HEK293 (cell line): ENCODE results near the gene FAR1.

Experiments used
- CTCF ChIA-PET: fragments of 350-600 bp; formaldehyde crosslinking; extraction: SDS; loops from one replicate; lab custom pipeline; 2021; ENCODE audit warnings: antibody characterized with exemption; lab: Yijun Ruan, JAX
- POLR2A ChIA-PET: fragments of 300-600 bp; formaldehyde crosslinking; extraction: SDS; loops from one replicate; lab custom pipeline; 2020; ENCODE audit warnings: antibody characterized with exemption, inconsistent platforms; lab: Yijun Ruan, JAX
- H3K27ac ChIP-seq: fragments of 200-500 bp; sonication (Bioruptor generic); 2 replicates; pipeline ENCODE4 v1.5.1; 2014; ENCODE audit warnings: low read depth, low read length, control low read depth, inconsistent platforms; ENCODE audit errors: extremely low read depth
- H3K36me3 ChIP-seq, 2 experiments: fragments of 200-500 bp in 1 of 2; sonication (Bioruptor generic) in 1 of 2; 1 replicate in 1 of 2; 2 replicates in 1 of 2; pipeline ENCODE4 v1.5.1; 2014 to 2017; ENCODE audit warnings: inconsistent platforms in 2 of 2, low read length in 2 of 2; ENCODE audit not compliant: control insufficient read depth in 2 of 2, insufficient read depth in 1 of 2
- H3K4me1 ChIP-seq: fragments of 200-500 bp; sonication (Bioruptor generic); 2 replicates; pipeline ENCODE4 v1.5.1; 2014; ENCODE audit warnings: mild to moderate bottlenecking, low read length, inconsistent platforms; ENCODE audit not compliant: control insufficient read depth, insufficient read depth
- H3K4me3 ChIP-seq: 2 replicates; pipeline ENCODE4 v1.5.1; 2011; ENCODE audit warnings: low read depth, mild to moderate bottlenecking, control low read depth, low read length, moderate library complexity
- H3K9me3 ChIP-seq: fragments of 200-500 bp; sonication (Bioruptor generic); 2 replicates; pipeline ENCODE4 v1.5.1; 2014; ENCODE audit warnings: low read depth, low read length, inconsistent platforms; ENCODE audit not compliant: control insufficient read depth, insufficient read depth
- BCL11A ChIP-seq: fragments of 450-650 bp; formaldehyde crosslinking; IDR thresholded peaks from 2 replicates; pipeline ENCODE4 v1.5.1; 2016; ENCODE audit warnings: low read depth, missing biosample characterization, missing genetic modification characterization
- HOXA7 ChIP-seq: sonication (generic); formaldehyde crosslinking; IDR thresholded peaks from 2 replicates; pipeline ENCODE4 v1.8.1; 2022; ENCODE audit warnings: missing genetic modification reagents, borderline replicate concordance
- IKZF3 ChIP-seq: fragments of 450-650 bp; IDR thresholded peaks from 2 replicates; pipeline ENCODE4 v1.5.0; 2018; ENCODE audit warnings: missing biosample characterization, mild to moderate bottlenecking, missing genetic modification characterization, moderate library complexity
- OSR2 ChIP-seq: fragments of 450-650 bp; formaldehyde crosslinking; IDR thresholded peaks from 2 replicates; pipeline ENCODE4 v1.5.1; 2016; ENCODE audit warnings: missing biosample characterization, missing genetic modification characterization
- SCRT2 ChIP-seq: fragments of 450-650 bp; formaldehyde crosslinking; IDR thresholded peaks from 2 replicates; pipeline ENCODE4 v1.5.1; 2016; ENCODE audit warnings: missing biosample characterization, missing genetic modification characterization
- ZNF138 ChIP-seq: fragments of 450-650 bp; formaldehyde crosslinking; IDR thresholded peaks from 2 replicates; pipeline ENCODE4 v1.5.1; 2016; ENCODE audit warnings: missing biosample characterization, missing genetic modification characterization, borderline replicate concordance
- ZNF140 ChIP-seq: fragments of 450-650 bp; formaldehyde crosslinking; IDR thresholded peaks from 2 replicates; pipeline ENCODE4 v1.5.1; 2016; ENCODE audit warnings: missing biosample characterization, missing genetic modification characterization
- ZNF155 ChIP-seq: fragments of 450-650 bp; formaldehyde crosslinking; IDR thresholded peaks from 2 replicates; pipeline ENCODE4 v1.5.1; 2016; ENCODE audit warnings: missing biosample characterization, missing genetic modification characterization
- ZNF157 ChIP-seq: fragments of 450-650 bp; formaldehyde crosslinking; IDR thresholded peaks from 2 replicates; pipeline ENCODE4 v1.5.1; 2016; ENCODE audit warnings: missing biosample characterization, missing genetic modification characterization
- ZNF169 ChIP-seq: fragments of 450-650 bp; formaldehyde crosslinking; IDR thresholded peaks from 2 replicates; pipeline ENCODE4 v1.5.1; 2016; ENCODE audit warnings: missing biosample characterization, missing genetic modification characterization
- ZNF19 ChIP-seq: fragments of 450-650 bp; formaldehyde crosslinking; IDR thresholded peaks from 2 replicates; pipeline ENCODE4; 2016; ENCODE audit warnings: missing biosample characterization, missing genetic modification characterization, low read depth
- ZNF2 ChIP-seq: fragments of 450-650 bp; formaldehyde crosslinking; IDR thresholded peaks from 2 replicates; pipeline ENCODE4 v1.5.1; 2016; ENCODE audit warnings: missing biosample characterization, missing genetic modification characterization
- ZNF354C ChIP-seq: fragments of 450-650 bp; formaldehyde crosslinking; IDR thresholded peaks from 2 replicates; pipeline ENCODE4 v1.5.1; 2016; ENCODE audit warnings: missing biosample characterization, missing genetic modification characterization, low read depth, borderline replicate concordance
- ZNF394 ChIP-seq: fragments of 450-650 bp; formaldehyde crosslinking; IDR thresholded peaks from 2 replicates; pipeline ENCODE4 v1.5.1; 2016; ENCODE audit warnings: missing biosample characterization, missing genetic modification characterization, mild to moderate bottlenecking, moderate library complexity, borderline replicate concordance
- ZNF610 ChIP-seq: fragments of 450-650 bp; formaldehyde crosslinking; IDR thresholded peaks from 2 replicates; pipeline ENCODE4 v1.5.1; 2016; ENCODE audit warnings: missing biosample characterization, missing genetic modification characterization, borderline replicate concordance
- ZNF623 ChIP-seq: fragments of 450-650 bp; formaldehyde crosslinking; IDR thresholded peaks from 2 replicates; pipeline ENCODE4 v1.5.1; 2016; ENCODE audit warnings: missing biosample characterization, missing genetic modification characterization
- ZNF654 ChIP-seq: fragments of 450-650 bp; formaldehyde crosslinking; IDR thresholded peaks from 2 replicates; pipeline ENCODE4 v1.5.1; 2016; ENCODE audit warnings: low read depth, missing biosample characterization, missing genetic modification characterization
- ZNF658 ChIP-seq: fragments of 450-650 bp; formaldehyde crosslinking; IDR thresholded peaks from 2 replicates; pipeline ENCODE4; 2016; ENCODE audit warnings: missing biosample characterization, missing genetic modification characterization
- ZNF660 ChIP-seq: fragments of 450-650 bp; IDR thresholded peaks from 2 replicates; pipeline ENCODE4 v1.5.1; 2018; ENCODE audit warnings: missing biosample characterization, mild to moderate bottlenecking, missing genetic modification characterization
- ZNF776 ChIP-seq: fragments of 450-650 bp; formaldehyde crosslinking; IDR thresholded peaks from 2 replicates; pipeline ENCODE4 v1.5.0; 2017; ENCODE audit warnings: missing biosample characterization, missing genetic modification characterization, borderline replicate concordance
- ZNF837 ChIP-seq: fragments of 450-650 bp; formaldehyde crosslinking; IDR thresholded peaks from 2 replicates; pipeline ENCODE4 v1.5.1; 2016; ENCODE audit warnings: missing biosample characterization, missing genetic modification characterization
- TF ChIP-seq, protein P1 (sequence below): fragments of 450-650 bp; formaldehyde crosslinking; IDR thresholded peaks from 2 replicates; pipeline ENCODE4 v1.5.1; 2016; ENCODE audit warnings: missing biosample characterization, missing genetic modification characterization
- TF ChIP-seq, protein P2 (sequence below): fragments of 450-650 bp; formaldehyde crosslinking; IDR thresholded peaks from 2 replicates; pipeline ENCODE4 v1.5.1; 2017; ENCODE audit warnings: missing biosample characterization, missing genetic modification characterization
- TF ChIP-seq, protein P3 (sequence below): fragments of 450-650 bp; formaldehyde crosslinking; IDR thresholded peaks from 2 replicates; pipeline ENCODE4 v1.5.1; 2017; ENCODE audit warnings: missing biosample characterization, mild to moderate bottlenecking, missing genetic modification characterization, moderate library complexity
- TF ChIP-seq, protein P4 (sequence below): fragments of 450-650 bp; formaldehyde crosslinking; IDR thresholded peaks from 2 replicates; pipeline ENCODE4 v1.5.1; 2016; ENCODE audit warnings: missing biosample characterization, missing genetic modification characterization
- TF ChIP-seq, protein P5 (sequence below): fragments of 450-650 bp; formaldehyde crosslinking; IDR thresholded peaks from 2 replicates; pipeline ENCODE4 v1.5.1; 2016; ENCODE audit warnings: missing biosample characterization, missing genetic modification characterization
- TF ChIP-seq, protein P6 (sequence below): fragments of 450-650 bp; formaldehyde crosslinking; IDR thresholded peaks from 2 replicates; pipeline ENCODE4 v1.5.1; 2017; ENCODE audit warnings: missing biosample characterization, missing genetic modification characterization

Gene FAR1

DNA sequence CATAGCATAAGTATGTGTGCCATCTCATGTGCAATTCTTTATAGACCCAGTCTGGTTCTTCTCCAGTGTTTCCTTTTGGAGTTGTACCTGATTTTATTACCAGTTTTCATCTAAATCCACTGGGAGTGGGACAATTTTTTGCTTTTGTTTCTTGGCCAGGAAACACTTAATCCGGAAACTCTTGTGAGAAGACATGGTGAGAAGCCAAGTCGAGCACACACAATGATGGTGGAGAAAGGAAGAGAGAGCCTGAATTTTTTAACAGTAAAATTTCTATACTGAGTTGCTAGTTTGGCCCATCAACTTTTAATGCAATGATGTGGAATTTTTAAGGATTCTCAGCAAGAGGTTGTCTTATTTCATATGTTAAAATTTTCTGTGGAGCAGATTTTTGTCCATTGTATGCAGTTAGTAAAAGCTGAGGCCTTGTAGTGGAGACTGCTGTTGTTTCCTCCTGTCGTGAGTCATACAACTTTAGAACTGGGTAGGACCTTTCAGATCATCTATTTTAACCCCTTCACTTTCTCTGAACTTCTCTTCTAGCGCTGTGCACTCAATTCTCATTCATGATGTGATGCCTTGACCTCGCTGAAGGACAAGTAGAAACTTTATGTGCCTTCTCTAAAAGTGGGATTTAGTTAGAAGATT, 17.1 kb downstream of the FAR1 start:
- Histone ChIP-seq H3K4me3 (no peak overlapping the region), H3K27ac (no peak overlapping the region)
- TF ChIP-seq ZNF157 (tag by site-specific recombination) (no peak), HOXA7 (no peak), ZNF394 (tag by site-specific recombination) (no peak), ZNF140 (tag by site-specific recombination) (no peak), ZNF138 (tag by site-specific recombination) (no peak), ZNF837 (tag by site-specific recombination) (no peak), BCL11A (tag by site-specific recombination) (no peak), ZNF354C (tag by site-specific recombination) (no peak), OSR2 (tag by site-specific recombination) (no peak), ZNF155 (tag by site-specific recombination) (no peak), ZNF658 (tag by site-specific recombination) (no peak), ZNF19 (tag by site-specific recombination) (no peak), ZNF623 (tag by site-specific recombination) (no peak), SCRT2 (tag by site-specific recombination) (no peak)
- TF ChIP-seq, protein P1, sequence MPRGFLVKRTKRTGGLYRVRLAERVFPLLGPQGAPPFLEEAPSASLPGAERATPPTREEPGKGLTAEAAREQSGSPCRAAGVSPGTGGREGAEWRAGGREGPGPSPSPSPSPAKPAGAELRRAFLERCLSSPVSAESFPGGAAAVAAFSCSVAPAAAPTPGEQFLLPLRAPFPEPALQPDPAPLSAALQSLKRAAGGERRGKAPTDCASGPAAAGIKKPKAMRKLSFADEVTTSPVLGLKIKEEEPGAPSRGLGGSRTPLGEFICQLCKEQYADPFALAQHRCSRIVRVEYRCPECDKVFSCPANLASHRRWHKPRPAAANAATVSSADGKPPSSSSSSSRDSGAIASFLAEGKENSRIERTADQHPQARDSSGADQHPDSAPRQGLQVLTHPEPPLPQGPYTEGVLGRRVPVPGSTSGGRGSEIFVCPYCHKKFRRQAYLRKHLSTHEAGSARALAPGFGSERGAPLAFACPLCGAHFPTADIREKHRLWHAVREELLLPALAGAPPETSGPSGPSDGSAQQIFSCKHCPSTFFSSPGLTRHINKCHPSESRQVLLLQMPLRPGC: no peak
- TF ChIP-seq, protein P2, sequence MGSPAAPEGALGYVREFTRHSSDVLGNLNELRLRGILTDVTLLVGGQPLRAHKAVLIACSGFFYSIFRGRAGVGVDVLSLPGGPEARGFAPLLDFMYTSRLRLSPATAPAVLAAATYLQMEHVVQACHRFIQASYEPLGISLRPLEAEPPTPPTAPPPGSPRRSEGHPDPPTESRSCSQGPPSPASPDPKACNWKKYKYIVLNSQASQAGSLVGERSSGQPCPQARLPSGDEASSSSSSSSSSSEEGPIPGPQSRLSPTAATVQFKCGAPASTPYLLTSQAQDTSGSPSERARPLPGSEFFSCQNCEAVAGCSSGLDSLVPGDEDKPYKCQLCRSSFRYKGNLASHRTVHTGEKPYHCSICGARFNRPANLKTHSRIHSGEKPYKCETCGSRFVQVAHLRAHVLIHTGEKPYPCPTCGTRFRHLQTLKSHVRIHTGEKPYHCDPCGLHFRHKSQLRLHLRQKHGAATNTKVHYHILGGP (tag by site-specific recombination): no peak
- TF ChIP-seq, protein P3, sequence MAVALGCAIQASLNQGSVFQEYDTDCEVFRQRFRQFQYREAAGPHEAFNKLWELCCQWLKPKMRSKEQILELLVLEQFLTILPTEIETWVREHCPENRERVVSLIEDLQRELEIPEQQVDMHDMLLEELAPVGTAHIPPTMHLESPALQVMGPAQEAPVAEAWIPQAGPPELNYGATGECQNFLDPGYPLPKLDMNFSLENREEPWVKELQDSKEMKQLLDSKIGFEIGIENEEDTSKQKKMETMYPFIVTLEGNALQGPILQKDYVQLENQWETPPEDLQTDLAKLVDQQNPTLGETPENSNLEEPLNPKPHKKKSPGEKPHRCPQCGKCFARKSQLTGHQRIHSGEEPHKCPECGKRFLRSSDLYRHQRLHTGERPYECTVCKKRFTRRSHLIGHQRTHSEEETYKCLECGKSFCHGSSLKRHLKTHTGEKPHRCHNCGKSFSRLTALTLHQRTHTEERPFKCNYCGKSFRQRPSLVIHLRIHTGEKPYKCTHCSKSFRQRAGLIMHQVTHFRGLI (tag by site-specific recombination): no peak
- TF ChIP-seq, protein P4, sequence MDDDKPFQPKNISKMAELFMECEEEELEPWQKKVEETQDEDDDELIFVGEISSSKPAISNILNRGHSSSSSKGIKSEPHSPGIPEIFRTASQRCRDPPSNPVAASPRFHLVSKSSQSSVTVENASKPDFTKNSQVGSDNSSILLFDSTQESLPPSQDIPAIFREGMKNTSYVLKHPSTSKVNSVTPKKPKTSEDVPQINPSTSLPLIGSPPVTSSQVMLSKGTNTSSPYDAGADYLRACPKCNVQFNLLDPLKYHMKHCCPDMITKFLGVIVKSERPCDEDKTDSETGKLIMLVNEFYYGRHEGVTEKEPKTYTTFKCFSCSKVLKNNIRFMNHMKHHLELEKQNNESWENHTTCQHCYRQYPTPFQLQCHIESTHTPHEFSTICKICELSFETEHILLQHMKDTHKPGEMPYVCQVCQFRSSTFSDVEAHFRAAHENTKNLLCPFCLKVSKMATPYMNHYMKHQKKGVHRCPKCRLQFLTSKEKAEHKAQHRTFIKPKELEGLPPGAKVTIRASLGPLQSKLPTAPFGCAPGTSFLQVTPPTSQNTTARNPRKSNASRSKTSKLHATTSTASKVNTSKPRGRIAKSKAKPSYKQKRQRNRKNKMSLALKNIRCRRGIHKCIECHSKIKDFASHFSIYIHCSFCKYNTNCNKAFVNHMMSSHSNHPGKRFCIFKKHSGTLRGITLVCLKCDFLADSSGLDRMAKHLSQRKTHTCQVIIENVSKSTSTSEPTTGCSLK (tag by site-specific recombination): no peak
- TF ChIP-seq, all 188 proteins: peak for 0
- Histone ChIP-seq H3K36me3 (peaks cover 0 to 5% of the 10 kb centered on the region in 2 experiments; a peak in 1 of 3 replicates), H3K9me3 (no peaks in the 10 kb centered on the region), H3K4me1 (no peaks in the 10 kb centered on the region)
- CTCF ChIA-PET: no interaction called here
- POLR2A ChIA-PET: no interaction called here

DNA sequence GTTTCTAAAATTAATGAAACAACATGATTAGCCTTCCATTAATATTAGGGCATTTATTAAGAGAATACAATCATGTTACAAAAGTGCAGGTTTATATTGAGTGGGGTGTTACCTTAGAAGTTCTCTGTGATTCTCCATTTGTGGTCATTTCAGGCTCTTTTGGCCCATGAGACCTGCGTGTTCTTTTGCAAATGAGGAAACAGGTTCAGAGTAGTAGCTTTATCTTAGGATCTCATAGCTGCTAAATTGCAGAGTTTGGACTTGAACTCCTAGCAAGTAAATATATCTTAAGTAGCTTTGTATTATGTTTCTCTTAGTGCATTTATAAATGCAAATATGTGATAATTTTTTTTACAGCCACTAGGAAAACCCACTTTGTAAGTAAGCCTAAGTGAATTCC, 18.3 kb downstream of the FAR1 start:
- H3K27ac ChIP-seq: no peak overlapping the region
- CTCF ChIA-PET: interaction anchor here (0.5 kb wide), 1 partner anchor 186 kb away, joined by 4 read pairs; no protein-coding TSS in a partner anchor
- no peaks in the 10 kb centered on the region for H3K4me1 ChIP-seq
- no peaks in the 10 kb centered on the region for H3K9me3 ChIP-seq
- no peak overlapping the region for H3K4me3 ChIP-seq
- peaks cover 0 to 5% of the 10 kb centered on the region in 2 experiments; a peak in 1 of 3 replicates for H3K36me3 ChIP-seq
- POLR2A ChIA-PET: no interaction called here
- TF ChIP-seq ZNF654 (tag by site-specific recombination) (no peak), ZNF660 (no peak), ZNF169 (no peak), ZNF776 (tag by site-specific recombination) (no peak), ZNF610 (tag by site-specific recombination) (no peak), IKZF3 (no peak), ZNF155 (tag by site-specific recombination) (no peak), ZNF2 (no peak)
- TF ChIP-seq, protein P5, sequence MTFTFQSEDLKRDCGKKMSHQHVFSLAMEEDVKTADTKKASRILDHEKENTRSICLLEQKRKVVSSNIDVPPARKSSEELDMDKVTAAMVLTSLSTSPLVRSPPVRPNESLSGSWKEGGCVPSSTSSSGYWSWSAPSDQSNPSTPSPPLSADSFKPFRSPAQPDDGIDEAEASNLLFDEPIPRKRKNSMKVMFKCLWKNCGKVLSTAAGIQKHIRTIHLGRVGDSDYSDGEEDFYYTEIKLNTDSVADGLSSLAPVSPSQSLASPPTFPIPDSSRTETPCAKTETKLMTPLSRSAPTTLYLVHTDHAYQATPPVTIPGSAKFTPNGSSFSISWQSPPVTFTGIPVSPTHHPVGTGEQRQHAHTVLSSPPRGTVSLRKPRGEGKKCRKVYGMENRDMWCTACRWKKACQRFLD (tag by site-specific recombination): no peak
- TF ChIP-seq, protein P6, sequence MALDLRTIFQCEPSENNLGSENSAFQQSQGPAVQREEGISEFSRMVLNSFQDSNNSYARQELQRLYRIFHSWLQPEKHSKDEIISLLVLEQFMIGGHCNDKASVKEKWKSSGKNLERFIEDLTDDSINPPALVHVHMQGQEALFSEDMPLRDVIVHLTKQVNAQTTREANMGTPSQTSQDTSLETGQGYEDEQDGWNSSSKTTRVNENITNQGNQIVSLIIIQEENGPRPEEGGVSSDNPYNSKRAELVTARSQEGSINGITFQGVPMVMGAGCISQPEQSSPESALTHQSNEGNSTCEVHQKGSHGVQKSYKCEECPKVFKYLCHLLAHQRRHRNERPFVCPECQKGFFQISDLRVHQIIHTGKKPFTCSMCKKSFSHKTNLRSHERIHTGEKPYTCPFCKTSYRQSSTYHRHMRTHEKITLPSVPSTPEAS (tag by site-specific recombination): no peak
